ENCODE data around the gene CDC25A.
A peak's percentile ranks its signal among the peaks of the same experiment; 100 is the strongest.
"Not testable (repeated sequence)": the region's sequence is repeated elsewhere in the genome, so short reads cannot be mapped to it uniquely, and the experiment has no call there.

CDC25A gene

GRCh38 chr3:48112813-48113212 lies 75.4 kb downstream of the CDC25A start:
- Mint-ChIP-seq H3K4me1 (peaks cover 14% of the 10 kb centered on the region), H3K36me3 (no peaks in the 10 kb centered on the region)
- peak; percentile 54 for ATAC-seq

GRCh38 chr3:48112108-48112791 lies 76.0 kb downstream of the CDC25A start:
- H3K4me1 Mint-ChIP-seq = peaks cover 14% of the 10 kb centered on the region
- H3K4me3 Mint-ChIP-seq = peak overlapping the region; percentile 53
- H3K27ac Mint-ChIP-seq = peak overlapping the region; percentile 70
- not testable (repeated sequence) for H3K9me3 Mint-ChIP-seq, H3K27me3 Mint-ChIP-seq, H3K36me3 Mint-ChIP-seq
- ATAC-seq = peak; percentile 99

More at GRCh38 chr3:48112813-48113212, 75.4 kb downstream of the CDC25A start:
- peak overlapping the region; percentile 53 for H3K4me3 Mint-ChIP-seq
- H3K9me3 Mint-ChIP-seq = no peaks in the 10 kb centered on the region
- no peaks in the 10 kb centered on the region for H3K27me3 Mint-ChIP-seq
- H3K27ac Mint-ChIP-seq = peak overlapping the region; percentile 70

GRCh38 chr3:48110463-48110862 lies 77.8 kb downstream of the CDC25A start:
- no peaks in the 10 kb centered on the region for H3K27me3 Mint-ChIP-seq
- H3K4me1 Mint-ChIP-seq = peaks cover 14% of the 10 kb centered on the region
- H3K36me3 Mint-ChIP-seq = no peaks in the 10 kb centered on the region

GRCh38 chr3:48107227-48107626 lies 81.0 kb downstream of the CDC25A start:
- peaks cover 3% of the 10 kb centered on the region for H3K4me1 Mint-ChIP-seq
- H3K27ac Mint-ChIP-seq = no peak overlapping the region
- no peaks in the 10 kb centered on the region for H3K27me3 Mint-ChIP-seq
- H3K9me3 Mint-ChIP-seq = no peaks in the 10 kb centered on the region
- no peaks in the 10 kb centered on the region for H3K36me3 Mint-ChIP-seq
- ATAC-seq = no peak
- H3K4me3 Mint-ChIP-seq = no peak overlapping the region

More at GRCh38 chr3:48110463-48110862, 77.8 kb downstream of the CDC25A start:
- ATAC-seq = no peak
- H3K27ac Mint-ChIP-seq = no peak overlapping the region
- no peaks in the 10 kb centered on the region for H3K9me3 Mint-ChIP-seq
- H3K4me3 Mint-ChIP-seq = no peak overlapping the region
